ENCODE measurements around the gene OVAAL. TPM values are rescaled to one million over a fixed set of nuclear protein-coding genes. Genes with fewer than 3 reads are reported as not detected.
A peak's percentile ranks its signal among the peaks of the same experiment; 100 is the strongest.
"Not testable (repeated sequence)": the region's sequence is repeated elsewhere in the genome, so short reads cannot be mapped to it uniquely, and the experiment has no call there.

Gene OVAAL
- total RNA-seq, 1 donor from 2014 or later: not detected

DNA sequence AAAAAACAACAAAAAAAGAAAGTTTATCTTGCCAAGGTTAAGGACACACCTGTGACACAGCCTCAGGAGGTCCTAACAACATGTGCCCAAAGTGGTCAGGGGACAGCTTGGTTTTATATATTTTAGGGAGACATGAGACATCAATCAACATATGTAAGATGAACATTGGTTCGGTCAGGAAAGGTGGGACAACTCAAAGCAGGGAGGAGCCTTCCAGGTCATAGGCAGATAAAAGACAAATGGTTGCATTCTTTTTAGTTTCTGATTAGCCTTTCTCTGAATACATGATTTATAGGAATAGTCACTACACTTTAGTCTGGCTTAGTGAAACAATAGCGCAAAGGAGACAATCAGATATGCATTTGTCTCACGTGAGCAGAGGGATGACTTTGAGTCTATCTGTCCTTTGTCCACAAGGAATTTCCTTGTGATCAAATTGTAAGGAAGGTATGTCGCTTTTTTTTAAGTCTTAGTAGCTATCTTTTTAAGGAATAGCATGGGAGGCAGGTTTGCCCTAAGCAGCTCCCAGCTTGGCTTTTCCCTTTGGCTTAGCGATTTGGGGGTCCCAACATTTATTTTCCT is 23.3 kb upstream of the OVAAL start:
- intact Hi-C loops (cut with DNase I): loop anchor here (10.0 kb wide), 1 partner anchor 629 kb away; no protein-coding TSS in a partner anchor
- no peak for ATAC-seq
- no peak for DNase-seq (ENCODE audit: low spot score)

DNA sequence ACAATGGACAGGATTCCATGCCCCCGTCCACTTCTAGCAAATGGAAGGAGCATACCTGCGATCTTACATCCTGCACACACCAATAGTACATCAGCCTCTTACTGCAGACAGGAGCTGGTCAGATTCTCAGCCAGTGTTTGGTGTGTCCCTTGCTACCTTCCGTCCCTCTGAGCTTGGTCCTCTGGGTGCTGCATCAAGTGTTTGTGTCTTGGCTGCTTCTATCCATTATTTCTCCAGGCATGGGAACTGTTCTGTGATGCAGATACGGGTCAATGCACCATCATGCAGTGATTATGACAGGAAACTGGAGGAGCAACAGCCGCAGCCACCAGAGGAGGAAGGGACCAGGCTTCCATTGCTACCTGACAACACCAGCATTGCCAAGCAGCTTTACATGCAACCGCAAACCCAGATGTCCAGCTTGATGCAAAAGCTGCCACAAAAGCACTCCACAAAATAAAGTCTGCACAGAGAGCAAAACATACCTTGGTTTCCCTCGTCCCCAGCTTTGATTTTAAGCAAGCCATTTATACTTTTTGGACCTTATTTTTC is 21.9 kb upstream of the OVAAL start:
- DNase-seq (ENCODE audit: low spot score) (no peak), ATAC-seq (no peak)
- intact Hi-C loops (cut with DNase I): loop anchor here (10.0 kb wide), 1 partner anchor 628 kb away; no protein-coding TSS in a partner anchor

DNA sequence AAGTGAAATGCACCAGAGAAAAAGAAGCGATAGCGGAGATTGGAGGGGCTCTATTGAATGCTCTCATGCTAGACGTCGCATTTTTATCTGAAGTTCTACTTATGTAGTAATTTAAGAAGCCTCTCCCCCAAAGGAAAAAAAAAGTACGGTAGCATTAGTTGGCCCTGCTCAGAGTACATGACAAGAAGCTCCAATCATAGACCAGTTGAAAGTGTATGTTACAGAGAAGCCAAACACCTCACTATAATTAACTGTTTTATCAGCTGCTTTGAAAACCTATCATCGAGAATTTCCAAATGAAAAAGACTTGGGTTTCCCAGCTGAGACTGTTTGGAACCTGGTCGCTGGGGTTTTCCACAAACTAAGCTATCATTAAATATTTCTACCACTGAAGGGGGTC is 19.6 kb upstream of the OVAAL start:
- intact Hi-C loops (cut with DNase I): loop anchor here (10.0 kb wide), 1 partner anchor 626 kb away; no protein-coding TSS in a partner anchor
- DNase-seq (ENCODE audit: low spot score) (no peak), ATAC-seq (no peak)

DNA sequence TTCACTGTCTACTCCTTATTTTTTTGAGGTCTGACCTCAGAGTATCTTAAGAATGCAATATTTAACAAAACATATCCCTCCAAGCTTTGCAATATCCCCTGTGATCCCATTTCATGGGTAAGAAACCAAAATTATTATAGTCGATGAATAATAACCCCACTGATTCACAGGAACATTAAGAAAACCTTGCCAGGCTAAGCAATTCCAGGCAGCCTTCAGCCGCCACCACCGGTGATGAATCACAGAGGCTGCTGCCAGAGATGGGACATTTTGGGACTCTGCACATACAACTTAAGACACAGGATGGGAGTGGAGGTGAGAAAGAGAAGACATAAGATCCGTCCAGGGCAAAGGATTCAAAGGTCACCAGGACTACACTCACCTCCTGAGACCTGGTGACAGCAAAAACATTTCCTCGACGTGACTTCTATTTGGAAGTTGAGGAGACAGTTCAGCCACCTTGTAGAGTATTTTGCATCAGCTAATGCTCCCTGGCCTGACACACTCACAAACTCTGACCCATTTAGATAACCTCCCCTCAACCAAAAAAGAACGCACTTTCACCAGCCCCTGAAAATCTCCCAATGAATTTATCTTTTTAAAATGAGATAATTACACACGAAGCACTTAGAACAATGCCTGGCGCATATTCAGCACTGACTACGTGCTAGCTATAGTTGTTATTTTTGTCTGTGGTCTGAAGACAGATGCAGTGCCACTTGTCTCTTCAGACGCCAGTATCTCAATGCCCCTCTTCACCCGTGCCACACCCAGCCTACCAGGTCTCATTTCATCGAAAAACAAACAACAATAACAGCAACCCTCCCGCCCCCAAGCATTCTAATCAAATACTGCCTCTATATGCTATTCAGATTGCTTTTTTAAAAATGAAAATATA is 17.8 kb upstream of the OVAAL start:
- ATAC-seq (no peak), DNase-seq (ENCODE audit: low spot score) (no peak)
- intact Hi-C loops (cut with DNase I): no loop called here

DNA sequence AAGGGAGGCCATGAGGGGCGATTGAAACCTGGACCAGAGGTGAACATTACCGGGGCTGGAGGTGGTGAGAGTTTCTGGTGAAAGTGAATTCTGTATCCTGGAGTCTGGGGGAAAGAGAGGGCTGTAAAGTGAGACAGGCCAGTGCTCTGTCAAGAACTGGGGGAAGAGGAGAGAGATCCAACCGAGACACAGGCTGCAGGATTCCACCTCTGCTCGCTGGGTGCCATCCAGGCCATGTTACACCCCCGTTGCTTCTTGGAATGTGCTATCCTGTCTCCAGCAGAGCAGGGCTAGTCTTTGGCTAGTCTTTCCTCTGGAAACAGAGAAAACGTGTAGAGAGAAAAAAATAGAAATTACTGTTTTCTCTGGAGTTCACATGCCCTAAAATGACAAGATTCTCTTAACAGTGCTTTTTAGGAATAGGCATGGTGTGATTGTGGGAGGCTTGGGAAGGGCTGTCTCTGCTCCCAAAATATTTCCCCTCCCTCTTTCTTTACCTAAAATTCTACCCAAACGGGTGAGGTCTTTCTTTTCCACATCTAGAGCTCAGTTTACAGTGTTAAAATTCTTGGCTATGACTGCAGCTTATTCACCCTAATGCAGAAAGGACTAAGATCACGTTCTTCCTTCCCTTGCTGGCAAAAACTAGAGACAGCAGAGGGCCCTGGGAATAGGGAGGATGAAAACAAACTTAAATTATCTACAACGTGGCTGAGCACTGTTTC is 16.5 kb upstream of the OVAAL start:
- ATAC-seq (peak; percentile 36), DNase-seq (ENCODE audit: low spot score) (no peak)
- intact Hi-C loops (cut with DNase I): no loop called here

DNA sequence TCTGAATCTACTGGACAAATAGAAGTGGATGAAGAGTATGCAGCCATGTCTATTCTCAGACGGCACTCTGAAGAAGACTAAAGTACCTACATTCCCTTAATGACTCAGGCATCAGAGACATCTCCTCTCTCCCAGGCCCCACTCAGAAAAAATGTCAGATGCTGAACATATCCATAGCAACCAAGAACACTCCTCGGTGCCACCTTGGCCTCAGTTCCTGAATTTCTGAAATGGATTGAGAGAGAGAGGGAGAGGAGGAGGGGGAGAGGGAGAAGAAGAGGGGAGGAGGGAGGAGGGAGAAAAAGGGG is 16.0 kb upstream of the OVAAL start:
- intact Hi-C loops (cut with DNase I): no loop called here
- no peak for ATAC-seq
- DNase-seq (ENCODE audit: low spot score): no peak

DNA sequence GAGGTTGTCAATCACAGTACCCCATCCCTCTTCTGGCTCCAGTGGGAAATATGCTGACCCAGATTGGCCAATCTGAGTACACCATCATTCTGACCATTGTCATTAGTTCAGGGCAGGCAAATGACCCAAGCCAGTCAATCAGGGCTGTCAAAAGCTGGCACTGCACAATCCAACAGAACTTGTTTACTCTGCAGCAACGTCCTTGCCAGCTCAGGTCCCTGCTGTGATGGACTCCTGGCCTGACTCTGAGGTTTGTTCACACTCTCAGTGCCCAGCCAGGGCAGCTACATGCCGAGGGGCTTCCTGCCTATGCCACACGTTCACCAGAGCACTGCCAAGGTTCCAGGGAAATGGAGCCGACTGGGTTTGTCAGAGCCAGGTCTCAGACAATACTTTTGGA is 14.7 kb upstream of the OVAAL start:
- DNase-seq (ENCODE audit: low spot score) (no peak), ATAC-seq (no peak)
- intact Hi-C loops (cut with DNase I): no loop called here

DNA sequence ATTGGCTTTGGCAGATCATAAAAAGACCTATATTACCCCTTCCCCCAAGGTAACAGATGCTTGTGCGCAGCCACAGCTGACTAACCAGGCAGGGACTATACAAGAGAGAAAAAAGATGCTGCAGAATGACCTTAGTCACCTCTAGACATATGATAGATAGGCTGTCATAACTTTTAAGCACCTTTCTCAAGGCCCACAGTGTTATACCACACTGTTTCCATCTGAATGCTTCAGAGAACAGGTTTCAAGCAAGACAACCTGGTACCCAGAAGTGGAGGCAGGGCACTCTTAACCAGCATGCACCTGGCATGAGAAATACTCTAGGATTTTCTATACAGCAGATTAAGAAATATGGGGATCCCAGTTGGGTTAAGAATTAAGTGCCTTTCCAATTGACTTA is 12.8 kb upstream of the OVAAL start:
- ATAC-seq: no peak
- intact Hi-C loops (cut with DNase I): no loop called here
- no peak for DNase-seq (ENCODE audit: low spot score)

DNA sequence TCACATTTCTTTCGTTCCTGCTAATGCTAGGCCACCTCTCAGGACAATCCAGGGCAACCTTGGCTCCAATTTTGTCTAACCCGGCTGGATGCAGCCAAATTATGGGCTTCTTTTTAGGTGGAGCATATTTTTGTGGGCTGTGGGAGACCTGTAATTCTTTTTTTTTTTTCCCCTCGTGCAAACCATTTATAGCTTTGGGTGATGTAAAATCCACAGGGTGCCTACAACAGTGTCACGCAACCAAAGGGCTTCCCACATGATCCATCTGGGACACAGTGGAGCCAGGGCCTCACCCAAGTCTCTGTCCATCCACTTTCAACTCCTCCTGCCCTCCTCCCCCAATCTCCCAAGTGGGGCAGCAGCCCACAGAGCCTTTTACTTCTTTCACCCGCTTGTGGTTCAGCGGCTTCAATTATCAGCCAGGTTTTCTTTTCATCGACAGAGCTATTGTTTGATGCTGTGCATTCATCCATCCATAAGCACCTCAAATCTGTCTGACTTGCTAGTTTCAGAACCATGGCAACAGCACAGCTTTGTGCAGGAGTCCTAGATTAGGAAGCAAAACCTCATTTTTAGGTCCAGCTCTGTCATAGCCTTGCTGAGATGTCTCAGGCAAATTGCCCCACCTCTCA is 10.0 kb upstream of the OVAAL start:
- ATAC-seq: no peak
- intact Hi-C loops (cut with DNase I): no loop called here
- no peak for DNase-seq (ENCODE audit: low spot score)

DNA sequence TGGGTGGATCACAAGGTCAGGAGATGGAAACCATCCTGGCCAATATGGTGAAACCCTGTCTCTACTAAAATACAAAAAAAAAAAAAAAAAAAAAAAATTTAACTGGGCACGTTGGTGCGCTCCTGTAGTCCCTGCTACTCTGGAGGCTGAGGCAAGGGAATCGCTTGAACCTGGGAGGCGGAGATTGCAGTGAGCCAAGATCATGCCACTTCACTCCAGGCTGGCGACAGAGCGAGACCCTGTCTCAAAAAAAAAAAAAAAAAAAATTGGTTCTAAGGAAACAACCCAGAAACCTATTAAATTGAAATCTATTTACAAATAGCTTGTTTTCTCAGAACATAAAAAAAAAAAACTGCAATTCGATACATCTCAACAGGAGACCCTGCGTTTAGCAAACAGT is 9.0 kb upstream of the OVAAL start:
- DNase-seq (ENCODE audit: low spot score); ATAC-seq; intact Hi-C loops (cut with DNase I): not testable (repeated sequence)

DNA sequence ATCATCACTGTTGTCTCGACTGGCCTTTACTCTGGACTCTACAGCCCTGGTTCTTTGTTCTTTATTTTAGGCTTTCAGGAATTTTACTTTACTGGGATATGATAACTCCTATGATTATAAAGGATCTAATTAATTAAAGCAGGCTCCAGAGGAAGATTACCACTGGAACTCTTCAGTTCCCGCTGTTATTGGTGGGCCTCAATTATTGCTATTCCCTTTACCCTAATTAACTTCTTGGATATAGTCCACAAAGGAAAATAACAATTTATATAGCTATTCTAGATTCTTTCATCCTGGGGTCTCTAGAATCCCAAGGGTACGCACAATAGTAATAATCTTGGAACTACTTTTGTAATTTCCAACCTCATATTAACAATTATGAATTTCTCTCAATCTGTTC is 8.5 kb upstream of the OVAAL start:
- ATAC-seq (no peak), DNase-seq (ENCODE audit: low spot score) (no peak)
- intact Hi-C loops (cut with DNase I): no loop called here

DNA sequence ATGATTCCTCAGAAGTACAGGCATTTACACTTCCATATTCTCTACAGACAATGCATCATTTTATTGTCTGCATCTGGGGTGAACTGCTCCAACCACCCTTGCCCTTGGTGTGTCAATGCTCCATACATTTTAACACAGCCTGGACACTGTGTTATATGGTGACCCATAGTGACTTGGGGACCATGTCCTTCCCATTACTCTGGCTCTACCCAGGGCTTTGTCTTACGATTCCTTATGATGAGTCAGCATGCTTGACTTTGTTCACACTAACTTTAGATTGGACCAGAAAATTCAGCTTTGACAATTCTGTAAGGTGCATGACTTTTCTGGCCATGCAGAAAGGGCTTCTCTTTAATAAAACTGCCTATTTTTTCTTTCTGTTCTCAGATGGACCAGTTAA is 6.8 kb upstream of the OVAAL start:
- DNase-seq (ENCODE audit: low spot score): no peak
- intact Hi-C loops (cut with DNase I): no loop called here
- no peak for ATAC-seq

DNA sequence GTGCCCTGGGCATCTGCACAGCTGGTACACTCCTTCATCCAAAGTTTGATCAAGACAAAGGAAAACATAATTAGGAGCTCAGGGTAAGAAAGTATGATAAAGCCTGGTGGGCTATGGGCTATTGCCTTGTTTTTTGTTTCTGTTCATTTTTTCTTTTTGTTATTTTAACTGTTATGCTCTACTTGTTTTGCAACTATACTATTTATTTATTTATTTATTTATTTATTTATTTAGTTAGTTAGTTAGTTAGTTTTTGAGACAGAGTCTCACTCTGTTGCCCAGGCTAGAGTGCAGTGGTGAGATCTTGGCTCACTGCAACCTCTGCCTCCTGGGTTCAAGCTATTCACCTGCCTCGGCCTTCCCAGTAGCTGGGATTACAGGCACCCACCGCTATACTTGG is 5.7 kb upstream of the OVAAL start:
- ATAC-seq; DNase-seq (ENCODE audit: low spot score); intact Hi-C loops (cut with DNase I): not testable (repeated sequence)

DNA sequence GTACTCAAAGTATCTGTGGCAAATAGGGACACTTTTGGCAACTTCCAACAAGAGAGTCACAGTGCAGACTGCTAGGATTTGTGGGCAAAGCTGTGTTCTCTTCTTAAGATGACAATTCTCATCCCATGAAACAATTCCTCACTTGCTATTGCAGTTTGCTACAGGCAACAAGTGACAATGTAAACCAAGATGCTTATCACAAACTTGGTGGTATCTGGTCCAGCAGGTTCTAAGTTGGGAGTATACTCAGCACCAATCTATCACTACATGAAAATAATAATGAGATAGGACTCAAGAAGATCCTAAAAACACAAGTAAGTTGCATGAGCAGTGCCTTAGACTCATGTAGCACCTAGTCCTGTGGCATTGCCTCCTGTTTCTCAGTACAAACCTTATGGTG is 3.4 kb upstream of the OVAAL start:
- DNase-seq (ENCODE audit: low spot score) (no peak), ATAC-seq (no peak)
- intact Hi-C loops (cut with DNase I): no loop called here

DNA sequence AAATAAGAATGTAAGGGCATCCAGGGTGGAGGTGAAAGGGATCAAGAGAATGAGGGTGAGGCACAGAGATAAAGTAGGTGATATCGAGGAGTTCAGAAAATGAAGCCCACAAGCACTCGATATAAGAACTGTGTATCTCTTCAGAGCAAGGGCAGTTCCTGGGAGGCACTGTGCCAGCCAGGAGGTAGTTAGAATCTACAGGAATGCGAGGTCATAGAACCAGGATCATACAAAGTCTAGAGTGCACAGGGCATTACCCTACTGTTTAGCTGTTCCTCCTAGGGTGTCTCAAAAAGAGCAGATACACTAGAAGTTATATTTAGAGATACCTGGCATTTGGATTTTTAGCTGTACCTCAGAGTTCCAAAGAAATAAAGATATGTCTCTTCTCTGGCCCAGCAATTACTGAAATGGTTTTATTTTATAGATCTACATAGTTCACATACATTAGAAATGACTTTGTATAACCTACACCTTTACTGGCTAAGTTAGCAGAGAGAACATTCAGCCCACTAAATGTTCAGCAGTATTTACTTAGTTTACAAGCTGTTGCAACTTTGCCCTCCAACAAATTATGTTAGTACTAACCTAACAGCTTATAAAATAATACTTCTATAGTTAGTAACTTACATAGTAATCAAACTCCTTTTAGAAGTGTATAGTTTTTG is 1.6 kb downstream of the OVAAL start:
- no peak for ATAC-seq
- intact Hi-C loops (cut with DNase I): no loop called here
- no peak for DNase-seq (ENCODE audit: low spot score)

DNA sequence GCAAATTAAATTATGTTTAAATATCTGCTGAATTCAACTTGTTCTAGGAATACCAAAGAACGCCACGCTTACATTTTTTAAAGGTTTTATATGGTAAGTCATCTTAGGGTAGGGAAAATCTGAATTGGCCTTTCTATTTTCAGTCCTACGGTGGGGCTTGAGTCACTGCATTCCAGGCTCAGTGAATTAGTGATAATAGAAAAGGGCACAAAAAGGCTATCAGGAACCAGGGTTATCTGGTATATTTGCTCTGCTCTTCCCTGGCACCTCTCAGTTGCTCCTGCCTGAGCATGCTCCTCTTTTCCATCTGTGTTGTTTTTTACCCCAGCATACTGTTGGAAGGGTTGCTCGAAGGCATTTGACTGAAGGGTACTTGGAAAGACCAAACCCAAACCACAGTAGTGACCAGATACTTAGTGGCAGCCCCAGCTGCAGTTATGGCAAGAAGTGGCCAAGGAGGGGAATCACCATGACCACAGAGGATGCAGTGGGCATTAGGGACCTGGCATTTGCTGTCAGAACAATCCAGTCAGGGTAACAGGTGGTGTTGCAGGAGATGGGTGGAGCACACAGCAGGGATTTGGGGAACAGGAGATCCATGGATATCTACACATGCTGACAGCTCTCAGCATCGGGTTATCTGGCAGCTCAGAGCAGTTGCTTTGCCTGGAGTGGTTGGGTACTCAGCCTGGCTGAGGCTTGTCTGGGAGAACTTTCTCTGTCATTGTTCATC is 2.3 kb downstream of the OVAAL start:
- ATAC-seq: no peak
- DNase-seq (ENCODE audit: low spot score): no peak
- intact Hi-C loops (cut with DNase I): no loop called here

DNA sequence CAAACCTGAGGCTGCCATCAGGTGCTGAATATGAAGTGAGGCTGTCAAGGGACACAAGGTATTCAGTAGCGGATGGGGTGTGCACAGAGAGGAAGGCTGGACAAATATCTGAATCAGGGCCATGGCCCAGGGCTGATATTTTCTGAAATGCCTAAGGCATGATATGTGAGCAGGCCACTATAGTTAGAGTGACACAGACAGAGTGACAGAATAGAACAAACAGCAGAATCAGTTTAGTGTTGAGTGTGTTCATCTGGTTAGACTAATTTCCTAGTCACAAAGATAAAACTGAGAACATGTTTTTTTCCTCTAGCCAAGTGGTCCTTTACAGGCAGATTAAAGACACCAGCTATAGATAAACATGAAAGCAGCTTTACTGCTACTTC is 3.9 kb downstream of the OVAAL start:
- ATAC-seq (no peak), DNase-seq (ENCODE audit: low spot score) (no peak)
- intact Hi-C loops (cut with DNase I): no loop called here

Measured in sciatic nerve (tissue), 2 donors.